ENCODE results near the gene FOXF2. TPM values are rescaled to one million over a fixed set of nuclear protein-coding genes. Genes with fewer than 3 reads are reported as not detected.

The FOXF2 gene
- total and polyA plus RNA-seq, 2 of the 13 experiments (the other 11 are each of a cell fraction or from before 2014, with no cell fraction given), result not detected

GRCh38 chr6:1420382-1420781 is 31.0 kb downstream of the FOXF2 start (continued):
- TF ChIP-seq SAP130 (CRISPR knock-in tag; IDR thresholded peaks at IDR 0.05; ENCODE audit: low read depth), result no peak
- no peak for TF ChIP-seq ZSCAN21 (CRISPR knock-in tag; IDR thresholded peaks at IDR 0.05; ENCODE audit: borderline replicate concordance)

DNA sequence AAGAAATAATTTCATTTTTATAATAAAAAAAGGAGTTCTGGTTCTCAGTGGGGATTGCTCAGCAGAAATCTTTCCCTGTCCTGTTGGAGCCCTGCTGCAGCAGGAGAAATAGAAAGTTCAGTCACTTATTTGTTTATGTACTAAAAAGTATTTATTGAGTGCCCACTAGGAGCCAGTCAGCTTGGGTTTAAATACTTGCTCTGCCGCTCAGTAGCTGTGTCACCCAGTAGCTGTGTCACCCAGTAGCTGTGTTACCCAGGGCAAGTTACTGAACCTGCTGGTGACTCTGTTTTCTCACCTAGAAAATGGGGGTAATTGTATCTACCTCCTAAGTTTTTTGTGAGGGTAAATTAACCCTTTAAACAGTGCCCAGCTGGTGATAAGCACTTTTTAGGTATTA is 32.9 kb downstream of the FOXF2 start:
- intact Hi-C loops (cut with micrococcal nuclease; ENCODE audit: unreplicated experiment), result no loop called here
- 31% methylated on average over 1 of the region's 1 CpG for WGBS (ENCODE audit: low lambda C conversion rate)
- H3K79me2 ChIP-seq (ENCODE audit: insufficient read depth, low read length), result no peaks in the 10 kb centered on the region
- FAIRE-seq (no peak), ATAC-seq (no peak), DNase-seq (ENCODE audit: low spot score) (no peak)
- no peak overlapping the region for H3K27ac ChIP-seq (ENCODE audit: extremely low read length, insufficient read depth, low read length)
- H3K36me3 ChIP-seq (replicated peaks in 1 of 2; ENCODE audit: control insufficient read depth in 1 of 2, insufficient read depth in 2 of 2, low read length in 2 of 2), result no peaks in the 10 kb centered on the region
- no peaks in the 10 kb centered on the region for H3K4me1 ChIP-seq (ENCODE audit: insufficient read depth, low read length)
- H4K20me1 ChIP-seq (ENCODE audit: insufficient read depth, low read length), result no peaks in the 10 kb centered on the region
- H3K4me2 ChIP-seq (ENCODE audit: low read depth, low read length), result no peak overlapping the region
- peaks cover 3 to 30% of the 10 kb centered on the region in 2 experiments; a peak in 4 of 5 replicates for H3K27me3 ChIP-seq (ENCODE audit: control insufficient read depth in 1 of 2, insufficient read depth in 2 of 2, low read length in 2 of 2)
- BruUV-seq (replicated peaks), result no TSS peak
- in situ Hi-C loops (cut with HindIII; ENCODE audit: extremely low pct_ligation_motif_present, low pct_unique_long_range_greater_than_20kb), result no loop called here
- no peak overlapping the region for H3K4me3 ChIP-seq (replicated peaks in 1 of 3; ENCODE audit: insufficient read depth in 1 of 3, low read depth in 2 of 3, low read length in 3 of 3)
- no peak overlapping the region for H3K9ac ChIP-seq (ENCODE audit: insufficient read depth, low read depth, low read length)
- no peaks in the 10 kb centered on the region for H3K9me3 ChIP-seq (ENCODE audit: low read length)
- TF ChIP-seq ZNF616 (CRISPR knock-in tag; IDR thresholded peaks at IDR 0.05; ENCODE audit: low read depth) (no peak), TOE1 (CRISPR knock-in tag; IDR thresholded peaks at IDR 0.05) (no peak), ZNF704 (CRISPR knock-in tag; IDR thresholded peaks at IDR 0.05; ENCODE audit: borderline replicate concordance) (no peak), MIXL1 (CRISPR knock-in tag; IDR thresholded peaks at IDR 0.05) (no peak), CENPBD1 (CRISPR knock-in tag; IDR thresholded peaks at IDR 0.05; ENCODE audit: borderline replicate concordance, low read depth) (no peak), TAF1 (CRISPR knock-in tag; IDR thresholded peaks at IDR 0.05) (no peak)
- TF ChIP-seq, protein P1, sequence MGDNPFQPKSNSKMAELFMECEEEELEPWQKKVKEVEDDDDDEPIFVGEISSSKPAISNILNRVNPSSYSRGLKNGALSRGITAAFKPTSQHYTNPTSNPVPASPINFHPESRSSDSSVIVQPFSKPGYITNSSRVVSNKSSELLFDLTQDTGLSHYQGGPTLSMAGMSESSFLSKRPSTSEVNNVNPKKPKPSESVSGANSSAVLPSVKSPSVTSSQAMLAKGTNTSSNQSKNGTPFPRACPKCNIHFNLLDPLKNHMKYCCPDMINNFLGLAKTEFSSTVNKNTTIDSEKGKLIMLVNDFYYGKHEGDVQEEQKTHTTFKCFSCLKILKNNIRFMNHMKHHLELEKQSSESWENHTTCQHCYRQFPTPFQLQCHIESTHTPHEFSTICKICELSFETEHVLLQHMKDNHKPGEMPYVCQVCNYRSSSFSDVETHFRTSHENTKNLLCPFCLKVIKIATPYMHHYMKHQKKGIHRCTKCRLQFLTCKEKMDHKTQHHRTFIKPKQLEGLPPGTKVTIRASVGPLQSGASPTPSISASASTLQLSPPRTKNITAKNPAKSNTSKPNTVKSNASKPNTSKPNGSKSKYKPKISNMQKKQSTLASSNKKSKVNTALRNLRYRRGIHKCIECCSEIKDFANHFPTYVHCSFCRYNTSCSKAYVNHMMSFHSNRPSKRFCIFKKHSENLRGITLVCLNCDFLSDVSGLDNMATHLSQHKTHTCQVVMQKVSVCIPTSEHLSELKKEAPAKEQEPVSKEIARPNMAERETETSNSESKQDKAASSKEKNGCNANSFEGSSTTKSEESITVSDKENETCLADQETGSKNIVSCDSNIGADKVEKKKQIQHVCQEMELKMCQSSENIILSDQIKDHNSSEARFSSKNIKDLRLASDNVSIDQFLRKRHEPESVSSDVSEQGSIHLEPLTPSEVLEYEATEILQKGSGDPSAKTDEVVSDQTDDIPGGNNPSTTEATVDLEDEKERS (CRISPR knock-in tag; IDR thresholded peaks at IDR 0.05), result no peak
- POLR2A ChIA-PET, result no interaction called here
- CTCF ChIA-PET (ENCODE audit: low intra/inter-chr PET ratio, low total read pairs), result no interaction called here
- H2AFZ ChIP-seq (ENCODE audit: low read length), result no peak overlapping the region

Data from HepG2 (cell line).